HepG2 (cell line): ENCODE data around the gene CCL16. TPM values are rescaled to one million over a fixed set of nuclear protein-coding genes. Genes with fewer than 3 reads are reported as not detected.
A peak's percentile ranks its signal among the peaks of the same experiment; 100 is the strongest.

ENCODE experiments used
- ATAD3A ChIP-seq: sonication (generic); formaldehyde crosslinking; IDR thresholded peaks from 2 replicates; pipeline ENCODE4 v1.4.0; 2020; ENCODE audit warnings: missing genetic modification reagents
- HNRNPK ChIP-seq: fragments of 200-400 bp; formaldehyde crosslinking; IDR thresholded peaks from 2 replicates; pipeline ENCODE4 v1.6.1; 2018; ENCODE audit warnings: low read length, low read depth, moderate library complexity, mild to moderate bottlenecking; ENCODE audit not compliant: poor library complexity, severe bottlenecking
- KMT2A ChIP-seq: sonication (generic); formaldehyde crosslinking; IDR thresholded peaks from 2 replicates; pipeline ENCODE4 v1.4.0; 2020; ENCODE audit warnings: missing genetic modification reagents
- MYC ChIP-seq: sonication (generic); formaldehyde crosslinking; IDR thresholded peaks from 2 replicates; pipeline ENCODE4 v1.9.0; 2021; ENCODE audit warnings: missing genetic modification reagents, borderline replicate concordance
- NFKB2 ChIP-seq: sonication (generic); formaldehyde crosslinking; IDR thresholded peaks from 2 replicates; pipeline ENCODE4 v1.4.0; 2020; ENCODE audit warnings: missing genetic modification reagents, borderline replicate concordance
- RBM39 ChIP-seq: fragments of 200-400 bp; formaldehyde crosslinking; IDR thresholded peaks from one replicate; pipeline ENCODE4 v1.6.1; 2018; ENCODE audit warnings: antibody characterized with exemption, mild to moderate bottlenecking, low read depth, low read length; ENCODE audit not compliant: poor library complexity, severe bottlenecking
- SATB2 ChIP-seq: sonication (generic); formaldehyde crosslinking; IDR thresholded peaks from 2 replicates; pipeline ENCODE4 v1.5.0; 2020; ENCODE audit warnings: missing genetic modification reagents
- SOX6 ChIP-seq, 2 experiments: fragments of 450-650 bp in 1 of 2; sonication (generic) in 1 of 2; formaldehyde crosslinking in 1 of 2; IDR thresholded peaks; 2 replicates each; pipeline versions ENCODE4 v1.4.0 to v1.6.1; 2017 to 2020; ENCODE audit warnings: antibody characterized with exemption in 1 of 2, mild to moderate bottlenecking in 1 of 2, missing genetic modification reagents in 1 of 2
- ZBTB4 ChIP-seq: sonication (generic); formaldehyde crosslinking; IDR thresholded peaks from 2 replicates; pipeline ENCODE4 v1.4.0; 2020; ENCODE audit warnings: missing genetic modification reagents, mild to moderate bottlenecking, borderline replicate concordance
- ZFP90 ChIP-seq: sonication (generic); formaldehyde crosslinking; IDR thresholded peaks from 2 replicates; pipeline ENCODE4 v1.8.0; 2022; ENCODE audit warnings: missing genetic modification reagents, mild to moderate bottlenecking, inconsistent platforms, borderline replicate concordance
- ZFY ChIP-seq: sonication (generic); formaldehyde crosslinking; IDR thresholded peaks from 2 replicates; pipeline ENCODE4 v1.4.0; 2020; ENCODE audit warnings: missing genetic modification reagents
- ZNF296 ChIP-seq: sonication (generic); formaldehyde crosslinking; conservative IDR thresholded peaks from 2 replicates; pipeline ENCODE4 v1.5.0; 2020; ENCODE audit warnings: mild to moderate bottlenecking, missing genetic modification reagents
- ZNF724P ChIP-seq: sonication (generic); formaldehyde crosslinking; IDR thresholded peaks from 2 replicates; pipeline ENCODE4 v1.8.0; 2022; ENCODE audit warnings: missing genetic modification reagents, borderline replicate concordance
- ZNF75D ChIP-seq: sonication (generic); formaldehyde crosslinking; IDR thresholded peaks from 2 replicates; pipeline ENCODE4 v1.8.1; 2023; ENCODE audit warnings: missing genetic modification reagents, mild to moderate bottlenecking, borderline replicate concordance
- polyA plus RNA-seq, 8 experiments: library from polyadenylated mRNA; depleted of rRNA in 3 of 8; stranded (reverse) in 7 of 8; unstranded in 1 of 8; fragments of >200 nt; fragmentation: Illumina TruSeq in 4 of 8; extraction: Trizol in 4 of 8; gene quantifications; 2 replicates each; pipeline versions ENCODE4 v1.2.1 to v1.2.3, GENCODE V29; 2011 to 2016; ENCODE audit warnings: low read depth in 4 of 8, missing spikeins in 1 of 8, mixed read lengths in 1 of 8; ENCODE audit not compliant: insufficient read depth in 1 of 8
- total RNA-seq, 5 experiments: library from RNA; depleted of rRNA; stranded (reverse); fragments of >200 nt; fragmentation: Illumina TruSeq; extraction: Trizol; gene quantifications; 2 replicates each; pipeline ENCODE4 v1.2.3, GENCODE V29; 2016; ENCODE audit warnings: low read depth in 1 of 5

CCL16 gene
- total and polyA plus RNA-seq, 2 of the 13 experiments (the other 11 are each of a cell fraction or from before 2014, with no cell fraction given): 2.0 to 14.7 TPM

GRCh38 chr17:36008998-36009665, 27.8 kb upstream of the CCL16 start (continued):
- TF ChIP-seq ZBTB4 (CRISPR knock-in tag) (peak; percentile 78; the same call in 1 of the 2 replicates), ZFY (peak; percentile 31; the same call in 1 of the 2 replicates), NFKB2 (CRISPR knock-in tag) (no peak; the same call in 1 of the 2 replicates), SOX6 (IDR thresholded peaks at IDR 0.05) (no peak), SOX6 (CRISPR knock-in tag; IDR thresholded peaks at IDR 0.05) (peak; percentile 26; the same call in 1 of the 2 replicates), ZNF724P (CRISPR knock-in tag) (no peak), ZNF296 (CRISPR knock-in tag) (no peak), KMT2A (CRISPR knock-in tag) (no peak), ZFP90 (CRISPR knock-in tag) (no peak), SATB2 (CRISPR knock-in tag) (no peak), MYC (CRISPR knock-in tag) (peak; percentile 51; the same call in 1 of the 2 replicates), RBM39 (peak; percentile 48), ZNF75D (no peak), HNRNPK (peak; percentile 71), ATAD3A (CRISPR knock-in tag) (no peak)
